ENCODE results near the gene BCDIN3D.

DNA sequence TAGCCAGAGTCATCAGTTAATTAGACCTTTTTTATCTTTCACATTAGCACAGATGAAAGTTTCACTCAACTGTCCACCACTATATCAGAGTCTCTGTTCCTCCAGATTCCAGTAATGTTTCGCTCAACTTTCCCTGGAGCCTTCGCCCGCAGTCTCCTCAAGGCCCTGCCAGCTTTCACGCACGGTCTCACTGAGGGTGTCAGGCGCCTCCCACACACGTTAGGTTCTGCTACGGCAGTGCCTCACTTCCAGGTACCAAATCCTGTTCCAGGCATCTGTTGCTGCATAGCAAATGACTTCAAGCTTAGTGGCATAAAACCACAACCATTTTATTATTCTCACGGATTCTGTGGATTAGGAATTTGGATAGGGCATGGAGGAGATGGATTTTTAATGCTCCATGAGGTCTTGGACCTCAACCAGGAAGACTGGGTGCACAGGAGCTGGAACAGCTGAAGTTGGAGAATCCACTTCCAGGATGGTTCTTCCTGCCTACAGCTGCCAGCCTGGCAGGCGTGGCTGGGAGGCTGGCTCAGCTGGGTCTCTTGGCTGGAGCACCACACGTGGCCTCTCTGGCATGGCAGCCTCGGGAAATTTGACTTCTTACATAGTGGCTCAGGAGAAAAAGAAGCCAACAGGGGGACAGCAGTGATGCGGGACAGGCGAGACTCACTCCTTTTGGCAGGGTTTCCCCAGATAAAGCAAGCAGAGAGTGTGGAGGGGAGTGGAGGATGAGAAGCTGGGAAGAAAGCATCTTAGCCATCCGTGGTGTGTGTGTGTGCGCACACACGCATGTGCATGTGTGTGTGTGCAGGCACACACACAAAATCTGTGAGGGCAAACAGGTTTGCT, 21.3 kb upstream of the BCDIN3D start:
- TF ChIP-seq, protein P1, sequence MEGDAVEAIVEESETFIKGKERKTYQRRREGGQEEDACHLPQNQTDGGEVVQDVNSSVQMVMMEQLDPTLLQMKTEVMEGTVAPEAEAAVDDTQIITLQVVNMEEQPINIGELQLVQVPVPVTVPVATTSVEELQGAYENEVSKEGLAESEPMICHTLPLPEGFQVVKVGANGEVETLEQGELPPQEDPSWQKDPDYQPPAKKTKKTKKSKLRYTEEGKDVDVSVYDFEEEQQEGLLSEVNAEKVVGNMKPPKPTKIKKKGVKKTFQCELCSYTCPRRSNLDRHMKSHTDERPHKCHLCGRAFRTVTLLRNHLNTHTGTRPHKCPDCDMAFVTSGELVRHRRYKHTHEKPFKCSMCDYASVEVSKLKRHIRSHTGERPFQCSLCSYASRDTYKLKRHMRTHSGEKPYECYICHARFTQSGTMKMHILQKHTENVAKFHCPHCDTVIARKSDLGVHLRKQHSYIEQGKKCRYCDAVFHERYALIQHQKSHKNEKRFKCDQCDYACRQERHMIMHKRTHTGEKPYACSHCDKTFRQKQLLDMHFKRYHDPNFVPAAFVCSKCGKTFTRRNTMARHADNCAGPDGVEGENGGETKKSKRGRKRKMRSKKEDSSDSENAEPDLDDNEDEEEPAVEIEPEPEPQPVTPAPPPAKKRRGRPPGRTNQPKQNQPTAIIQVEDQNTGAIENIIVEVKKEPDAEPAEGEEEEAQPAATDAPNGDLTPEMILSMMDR (IDR thresholded peaks at IDR 0.05; ENCODE audit: low read depth, low read length) = no peak
- no peak for TF ChIP-seq POLR2A (IDR thresholded peaks at IDR 0.05; ENCODE audit: extremely low read depth, insufficient read length)
- TF ChIP-seq, protein P2, sequence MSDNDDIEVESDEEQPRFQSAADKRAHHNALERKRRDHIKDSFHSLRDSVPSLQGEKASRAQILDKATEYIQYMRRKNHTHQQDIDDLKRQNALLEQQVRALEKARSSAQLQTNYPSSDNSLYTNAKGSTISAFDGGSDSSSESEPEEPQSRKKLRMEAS (IDR thresholded peaks at IDR 0.05; ENCODE audit: low read depth, low read length) = no peak

Data from NB4 (cell line).